NT2/D1 (cell line): Measurements from ENCODE around the gene AMBRA1.

Experiments
- SUZ12 ChIP-seq: IDR thresholded peaks from 2 replicates; pipeline ENCODE4 v1.6.1; 2011; ENCODE audit not compliant: insufficient read length, insufficient read depth; ENCODE audit errors: extremely low read depth
- YY1 ChIP-seq: IDR thresholded peaks from 2 replicates; pipeline ENCODE4 v1.6.1; 2011; ENCODE audit not compliant: insufficient read length, insufficient read depth

DNA sequence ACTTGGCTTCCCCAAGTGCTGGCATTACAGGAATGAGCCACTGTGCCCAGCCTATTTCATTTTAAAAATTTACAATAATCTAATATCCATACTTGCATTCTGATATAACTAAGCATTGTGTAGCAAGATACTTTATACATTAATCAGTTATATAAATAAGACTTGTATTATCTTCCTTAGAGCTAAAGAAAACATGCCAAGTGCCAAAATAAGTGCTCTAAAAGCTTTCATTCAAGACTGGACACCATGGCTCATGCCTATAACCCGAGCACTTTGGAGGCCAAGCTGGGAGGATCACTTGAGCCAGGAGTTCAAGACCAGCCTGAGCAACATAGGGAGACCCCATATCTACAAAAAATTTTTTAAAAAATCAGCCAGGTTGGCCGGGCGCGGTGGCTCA, 123.9 kb downstream of the AMBRA1 start:
- TF ChIP-seq SUZ12: no peak
- TF ChIP-seq YY1: no peak
